Spleen (tissue), 7 donors: ENCODE measurements around the gene KDR.

Experiments
- POLR2A ChIP-seq, 3 donors: fragments of 450-650 bp; IDR thresholded peaks; one replicate each; pipeline ENCODE4 v1.5.1; 2017; ENCODE audit warnings: antibody characterized with exemption in 3 of 3, mild to moderate bottlenecking in 1 of 3
- TF ChIP-seq, protein P1 (sequence below), 11 experiments: fragments of 200-600 bp in 7 of 11; fragments of 450-650 bp in 4 of 11; sonication (generic) in 4 of 11; IDR thresholded peaks in 8 of 11; conservative IDR thresholded peaks in 3 of 11; 1 replicate in 7 of 11; 2 replicates in 4 of 11; pipeline versions ENCODE4 v1.4.0 to v1.8.0; 2016 to 2021; ENCODE audit warnings: antibody characterized with exemption in 11 of 11, inconsistent platforms in 4 of 11, mild to moderate bottlenecking in 1 of 11
- donor health status: DM: no; HTN: no; CAD: no; lungs with moderate emphysema.
- donor health status: DM: no; HTN: no; CAD: no.
- donor health status: DM: no; HTN: no; CAD: no.

DNA sequence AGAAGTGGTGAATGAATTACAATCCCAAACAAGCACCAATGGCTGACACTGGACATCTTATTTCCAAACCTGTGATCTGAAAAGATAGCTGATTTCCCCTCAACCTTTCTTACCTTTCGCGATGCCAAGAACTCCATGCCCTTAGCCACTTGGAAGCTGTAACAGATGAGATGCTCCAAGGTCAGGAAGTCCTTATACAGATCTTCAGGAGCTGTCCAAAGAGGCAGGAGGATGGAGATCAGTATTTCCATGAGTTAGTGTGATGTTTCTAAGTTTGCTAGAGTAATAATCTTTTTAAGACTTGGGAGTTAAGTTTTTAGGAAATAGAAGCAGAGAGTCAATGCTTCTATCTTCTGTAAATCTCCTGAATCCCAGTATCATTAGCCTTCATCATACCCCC, 32.9 kb downstream of the KDR start:
- TF ChIP-seq, protein P1, sequence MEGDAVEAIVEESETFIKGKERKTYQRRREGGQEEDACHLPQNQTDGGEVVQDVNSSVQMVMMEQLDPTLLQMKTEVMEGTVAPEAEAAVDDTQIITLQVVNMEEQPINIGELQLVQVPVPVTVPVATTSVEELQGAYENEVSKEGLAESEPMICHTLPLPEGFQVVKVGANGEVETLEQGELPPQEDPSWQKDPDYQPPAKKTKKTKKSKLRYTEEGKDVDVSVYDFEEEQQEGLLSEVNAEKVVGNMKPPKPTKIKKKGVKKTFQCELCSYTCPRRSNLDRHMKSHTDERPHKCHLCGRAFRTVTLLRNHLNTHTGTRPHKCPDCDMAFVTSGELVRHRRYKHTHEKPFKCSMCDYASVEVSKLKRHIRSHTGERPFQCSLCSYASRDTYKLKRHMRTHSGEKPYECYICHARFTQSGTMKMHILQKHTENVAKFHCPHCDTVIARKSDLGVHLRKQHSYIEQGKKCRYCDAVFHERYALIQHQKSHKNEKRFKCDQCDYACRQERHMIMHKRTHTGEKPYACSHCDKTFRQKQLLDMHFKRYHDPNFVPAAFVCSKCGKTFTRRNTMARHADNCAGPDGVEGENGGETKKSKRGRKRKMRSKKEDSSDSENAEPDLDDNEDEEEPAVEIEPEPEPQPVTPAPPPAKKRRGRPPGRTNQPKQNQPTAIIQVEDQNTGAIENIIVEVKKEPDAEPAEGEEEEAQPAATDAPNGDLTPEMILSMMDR (IDR thresholded peaks at IDR 0.05 in 8 of 11, conservative IDR thresholded peaks at IDR 0.05 in 3 of 11), result no peak
- TF ChIP-seq POLR2A (IDR thresholded peaks at IDR 0.05), result no peak
